Neural progenitor cell (in vitro differentiated cells): ENCODE results near the gene GSTA1. TPM values are rescaled to one million over a fixed set of nuclear protein-coding genes. Genes with fewer than 3 reads are reported as not detected.
"Not testable (repeated sequence)": the region's sequence is repeated elsewhere in the genome, so short reads cannot be mapped to it uniquely, and the experiment has no call there.

ENCODE experiments used
- DNase-seq: peaks from one replicate; pipeline ENCODE4 v3.0.0-alpha.2; 2016; ENCODE audit warnings: low spot score
- H2AFZ ChIP-seq: fragments of 200-600 bp; sonication (generic); replicated peaks from 2 replicates; pipeline ENCODE4 v1.6.1; 2016; ENCODE audit warnings: antibody characterized with exemption
- H3F3A ChIP-seq: fragments of 200-600 bp; sonication (generic); 2 replicates; pipeline ENCODE4 v1.6.1; 2016; ENCODE audit warnings: antibody characterized with exemption, low read depth
- H3K27ac ChIP-seq: fragments of 200-600 bp; sonication (generic); 2 replicates; pipeline ENCODE4 v1.5.1; 2016; ENCODE audit warnings: mild to moderate bottlenecking
- H3K27me3 ChIP-seq: fragments of 200-600 bp; sonication (generic); 2 replicates; pipeline ENCODE4 v1.6.1; 2016; ENCODE audit warnings: mild to moderate bottlenecking, moderate library complexity
- H3K36me3 ChIP-seq: fragments of 200-600 bp; sonication (generic); 2 replicates; pipeline ENCODE4 v1.5.1; 2016
- H3K4me1 ChIP-seq: fragments of 200-600 bp; sonication (generic); 2 replicates; pipeline ENCODE4 v1.6.1; 2016; ENCODE audit warnings: mixed run types
- H3K4me2 ChIP-seq: fragments of 200-600 bp; sonication (generic); 2 replicates; pipeline ENCODE4 v1.6.1; 2016
- H3K4me3 ChIP-seq: fragments of 200-600 bp; sonication (generic); 2 replicates; pipeline ENCODE4 v1.5.1; 2016
- H3K79me2 ChIP-seq: fragments of 200-600 bp; sonication (generic); 2 replicates; pipeline ENCODE4 v1.6.1; 2016; ENCODE audit warnings: low read depth
- H3K9ac ChIP-seq: fragments of 200-600 bp; sonication (generic); 2 replicates; pipeline ENCODE4 v1.6.1; 2016
- H3K9me3 ChIP-seq: fragments of 200-600 bp; sonication (generic); 2 replicates; pipeline ENCODE4 v1.5.1; 2016; ENCODE audit warnings: low read depth
- H4K20me1 ChIP-seq: fragments of 200-600 bp; sonication (generic); 2 replicates; pipeline ENCODE4 v1.6.1; 2016; ENCODE audit warnings: low read depth
- H3K27ac Mint-ChIP-seq: 3 replicates; pipeline ENCODE4 v1.8.0; 2021; ENCODE audit warnings: mixed read lengths
- H3K27me3 Mint-ChIP-seq: 2 replicates; pipeline ENCODE4 v1.8.0; 2022; ENCODE audit warnings: low read depth, mild to moderate bottlenecking, inconsistent platforms, moderate library complexity, mixed read lengths; ENCODE audit not compliant: insufficient read depth
- H3K36me3 Mint-ChIP-seq: 3 replicates; pipeline ENCODE4 v1.8.0; 2021; ENCODE audit warnings: mixed read lengths
- H3K4me1 Mint-ChIP-seq: 3 replicates; pipeline ENCODE4 v1.8.0; 2021; ENCODE audit warnings: mixed read lengths
- H3K4me3 Mint-ChIP-seq: 3 replicates; pipeline ENCODE4 v1.8.0; 2021; ENCODE audit warnings: mild to moderate bottlenecking, moderate library complexity, mixed read lengths
- H3K9me3 Mint-ChIP-seq: 3 replicates; pipeline ENCODE4 v1.8.0; 2020; ENCODE audit warnings: mixed read lengths
- EZH2 ChIP-seq: fragments of 200-600 bp; sonication (generic); IDR thresholded peaks from 2 replicates; pipeline ENCODE4 v1.6.1; 2017; ENCODE audit warnings: antibody characterized with exemption, mild to moderate bottlenecking, moderate library complexity
- EZH2phosphoT487 ChIP-seq: fragments of 200-600 bp; sonication (generic); IDR thresholded peaks from 2 replicates; pipeline ENCODE4 v1.6.1; 2017; ENCODE audit warnings: antibody characterized with exemption
- total RNA-seq: library from RNA; depleted of rRNA; stranded (reverse); fragments of >200 nt; gene quantifications from 2 replicates; pipeline ENCODE4 v1.2.3, GENCODE V29; 2015; ENCODE audit warnings: low replicate concordance
- TF ChIP-seq, protein P1 (sequence below): fragments of 200-600 bp; sonication (generic); IDR thresholded peaks from 2 replicates; pipeline ENCODE4 v1.5.1; 2017; ENCODE audit warnings: antibody characterized with exemption, mild to moderate bottlenecking

GSTA1 gene
- total RNA-seq, 1 donor from 2014 or later = not detected

DNA sequence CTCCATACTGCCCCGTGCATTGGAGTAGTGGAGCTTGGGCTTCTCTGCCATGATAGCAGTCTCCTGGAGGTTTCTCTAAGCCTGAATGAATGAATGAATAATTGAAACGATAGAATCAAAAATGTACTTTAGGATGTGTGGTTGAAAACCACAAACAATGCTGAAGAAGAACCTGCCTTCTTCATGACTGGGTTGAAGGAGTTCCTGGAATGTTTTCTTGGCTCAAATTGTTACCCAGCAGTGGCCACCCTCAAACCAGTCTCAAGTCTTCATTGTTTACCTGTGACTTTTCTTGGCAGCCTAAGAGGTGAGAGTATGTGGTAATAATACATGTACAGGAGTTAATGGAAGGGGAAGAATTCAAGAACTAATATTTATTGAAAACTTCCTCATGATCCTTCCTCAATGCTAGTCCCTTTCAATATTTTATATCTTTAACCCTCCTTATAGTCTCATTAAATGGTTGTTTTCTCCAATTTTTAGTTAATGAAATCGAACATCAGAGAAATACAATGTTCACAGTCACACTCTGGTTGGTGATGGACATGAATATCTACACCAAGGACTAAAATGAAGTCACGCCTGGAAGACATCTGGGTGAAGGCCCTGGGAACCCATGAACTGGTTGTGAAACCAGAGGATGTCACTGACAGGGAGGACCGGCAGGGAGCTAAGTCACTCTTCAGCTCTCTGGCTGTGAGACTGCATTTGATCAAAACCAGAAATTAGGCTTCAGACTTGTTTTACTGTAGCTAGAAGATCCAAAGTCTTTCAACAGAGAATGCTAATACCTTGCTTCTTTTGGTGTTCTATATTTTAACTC lies 37.4 kb upstream of the GSTA1 start, which contains the start of gene GSTA5:
Gene GSTA5 (minus strand): TSS at position 51 of the 823 bp plus-strand sequence.
- Histone ChIP-seq H2AFZ (no peak within 1 kb of the TSS), H3K79me2 (no peaks in the 10 kb centered on the region), H3K9ac (no peak within 1 kb of the TSS), H3K4me3 (no peak within 1 kb of the TSS), H3K36me3 (no peaks in the 10 kb centered on the region), H3K4me2 (no peak within 1 kb of the TSS), H3K27ac (no peak within 1 kb of the TSS), H3K9me3 (no peaks in the 10 kb centered on the region), H3K4me1 (peaks cover 4% of the 10 kb centered on the region), H3F3A (no peaks in the 10 kb centered on the region), H4K20me1 (no peaks in the 10 kb centered on the region), H3K27me3 (no peaks in the 10 kb centered on the region)
- DNase-seq = no peak
- Mint-ChIP-seq H3K9me3 (no peaks in the 10 kb centered on the region), H3K4me1 (peaks cover 7% of the 10 kb centered on the region), H3K4me3 (no peak within 1 kb of the TSS), H3K27me3 (peaks cover 4% of the 10 kb centered on the region), H3K36me3 (no peaks in the 10 kb centered on the region), H3K27ac (no peak within 1 kb of the TSS)
- TF ChIP-seq, protein P1, sequence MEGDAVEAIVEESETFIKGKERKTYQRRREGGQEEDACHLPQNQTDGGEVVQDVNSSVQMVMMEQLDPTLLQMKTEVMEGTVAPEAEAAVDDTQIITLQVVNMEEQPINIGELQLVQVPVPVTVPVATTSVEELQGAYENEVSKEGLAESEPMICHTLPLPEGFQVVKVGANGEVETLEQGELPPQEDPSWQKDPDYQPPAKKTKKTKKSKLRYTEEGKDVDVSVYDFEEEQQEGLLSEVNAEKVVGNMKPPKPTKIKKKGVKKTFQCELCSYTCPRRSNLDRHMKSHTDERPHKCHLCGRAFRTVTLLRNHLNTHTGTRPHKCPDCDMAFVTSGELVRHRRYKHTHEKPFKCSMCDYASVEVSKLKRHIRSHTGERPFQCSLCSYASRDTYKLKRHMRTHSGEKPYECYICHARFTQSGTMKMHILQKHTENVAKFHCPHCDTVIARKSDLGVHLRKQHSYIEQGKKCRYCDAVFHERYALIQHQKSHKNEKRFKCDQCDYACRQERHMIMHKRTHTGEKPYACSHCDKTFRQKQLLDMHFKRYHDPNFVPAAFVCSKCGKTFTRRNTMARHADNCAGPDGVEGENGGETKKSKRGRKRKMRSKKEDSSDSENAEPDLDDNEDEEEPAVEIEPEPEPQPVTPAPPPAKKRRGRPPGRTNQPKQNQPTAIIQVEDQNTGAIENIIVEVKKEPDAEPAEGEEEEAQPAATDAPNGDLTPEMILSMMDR = no peak
- TF ChIP-seq EZH2phosphoT487 = no peak
- no peak for TF ChIP-seq EZH2

DNA sequence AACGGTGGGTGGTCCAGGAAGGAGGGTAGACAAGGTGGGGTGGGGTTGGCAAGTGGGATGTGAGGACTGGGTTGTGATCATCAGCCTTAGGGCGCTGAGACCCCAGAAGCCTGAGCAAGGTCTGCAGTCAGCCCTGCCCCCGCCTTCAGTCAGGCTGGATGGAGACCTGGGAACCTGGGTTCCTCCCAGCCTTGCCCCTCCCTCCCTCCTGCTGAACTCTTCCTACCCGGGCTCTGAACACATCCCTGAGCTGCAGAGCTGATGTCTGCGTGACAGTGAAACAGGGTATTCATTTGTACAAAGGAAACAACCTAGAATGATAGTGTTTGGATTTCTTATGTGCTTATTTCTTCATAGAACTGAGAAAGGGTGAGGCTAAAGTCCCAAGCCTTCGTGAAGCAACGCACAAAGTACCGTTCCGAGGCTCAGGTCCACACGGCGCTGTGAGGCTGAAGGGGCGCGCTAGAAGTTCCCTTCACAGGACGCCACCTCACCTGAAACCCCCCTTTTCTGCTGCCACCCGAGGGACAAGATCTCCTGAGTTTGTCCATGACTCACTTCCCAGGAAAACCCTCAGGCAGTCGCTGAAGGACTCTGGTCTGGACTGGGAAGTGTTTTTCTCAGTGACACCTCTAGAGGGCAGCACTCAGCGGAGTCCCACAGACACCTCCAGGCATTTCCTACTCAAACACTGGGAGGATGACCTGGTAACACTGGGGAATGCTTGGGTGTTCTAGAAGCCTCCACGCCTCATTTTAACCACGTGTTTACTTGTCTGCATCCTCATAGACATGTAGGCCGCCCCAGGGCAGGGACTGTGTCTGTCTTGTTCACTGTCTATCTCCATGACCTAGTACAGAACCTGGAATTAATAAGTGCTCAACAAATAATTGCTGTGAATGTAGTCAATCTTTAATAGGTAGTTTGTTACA lies 35.8 kb upstream of the GSTA1 start:
- Mint-ChIP-seq H3K36me3 (no peaks in the 10 kb centered on the region), H3K27me3 (peaks cover 4% of the 10 kb centered on the region), H3K4me3 (no peak overlapping the region), H3K9me3 (no peaks in the 10 kb centered on the region), H3K4me1 (no peaks in the 10 kb centered on the region), H3K27ac (no peak overlapping the region)
- no peak overlapping the region for H3K4me3 ChIP-seq
- DNase-seq = peak; percentile 56
- no peaks in the 10 kb centered on the region for H4K20me1 ChIP-seq
- no peak overlapping the region for H3K9ac ChIP-seq
- no peaks in the 10 kb centered on the region for H3K27me3 ChIP-seq
- no peak overlapping the region for H3K27ac ChIP-seq
- no peaks in the 10 kb centered on the region for H3K9me3 ChIP-seq
- H2AFZ ChIP-seq = peak overlapping the region; percentile 84
- TF ChIP-seq, protein P1 = peak; percentile 78
- TF ChIP-seq EZH2phosphoT487 (no peak), EZH2 (no peak)
- H3K4me1 ChIP-seq = no peaks in the 10 kb centered on the region
- H3K4me2 ChIP-seq = no peak overlapping the region
- no peaks in the 10 kb centered on the region for H3K79me2 ChIP-seq
- no peaks in the 10 kb centered on the region for H3F3A ChIP-seq
- H3K36me3 ChIP-seq = no peaks in the 10 kb centered on the region

DNA sequence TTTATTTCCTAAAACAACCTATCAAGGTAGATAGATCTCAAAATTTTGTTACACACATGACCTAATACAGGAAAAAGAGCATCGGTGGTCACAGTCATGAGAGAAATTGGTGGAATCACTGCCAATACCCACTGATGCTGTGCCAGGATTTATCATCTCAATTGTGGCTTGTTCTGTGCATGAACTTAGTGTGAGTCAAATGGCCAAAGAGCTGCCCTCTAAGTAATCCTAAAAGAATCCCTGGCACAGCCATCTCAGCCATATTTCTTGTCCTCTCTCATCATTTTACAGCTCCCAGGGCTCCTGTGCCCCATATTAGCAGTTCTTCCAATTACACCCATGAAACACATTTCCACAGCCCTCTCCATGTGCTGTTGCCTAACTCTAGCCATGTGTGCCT lies 30.9 kb upstream of the GSTA1 start:
- Mint-ChIP-seq H3K36me3 (no peaks in the 10 kb centered on the region), H3K27ac (no peak overlapping the region), H3K4me3 (no peak overlapping the region), H3K27me3 (peaks cover 5% of the 10 kb centered on the region), H3K4me1 (no peaks in the 10 kb centered on the region), H3K9me3 (no peaks in the 10 kb centered on the region)
- no peaks in the 10 kb centered on the region for H3K79me2 ChIP-seq
- no peak overlapping the region for H2AFZ ChIP-seq
- no peak overlapping the region for H3K27ac ChIP-seq
- no peaks in the 10 kb centered on the region for H3F3A ChIP-seq
- no peak for DNase-seq
- no peak overlapping the region for H3K9ac ChIP-seq
- no peaks in the 10 kb centered on the region for H3K27me3 ChIP-seq
- no peaks in the 10 kb centered on the region for H3K9me3 ChIP-seq
- H3K4me3 ChIP-seq = no peak overlapping the region
- H4K20me1 ChIP-seq = no peaks in the 10 kb centered on the region
- no peak overlapping the region for H3K4me2 ChIP-seq
- no peaks in the 10 kb centered on the region for H3K4me1 ChIP-seq
- TF ChIP-seq EZH2 (no peak), EZH2phosphoT487 (no peak)
- TF ChIP-seq, protein P1 = no peak
- no peaks in the 10 kb centered on the region for H3K36me3 ChIP-seq

DNA sequence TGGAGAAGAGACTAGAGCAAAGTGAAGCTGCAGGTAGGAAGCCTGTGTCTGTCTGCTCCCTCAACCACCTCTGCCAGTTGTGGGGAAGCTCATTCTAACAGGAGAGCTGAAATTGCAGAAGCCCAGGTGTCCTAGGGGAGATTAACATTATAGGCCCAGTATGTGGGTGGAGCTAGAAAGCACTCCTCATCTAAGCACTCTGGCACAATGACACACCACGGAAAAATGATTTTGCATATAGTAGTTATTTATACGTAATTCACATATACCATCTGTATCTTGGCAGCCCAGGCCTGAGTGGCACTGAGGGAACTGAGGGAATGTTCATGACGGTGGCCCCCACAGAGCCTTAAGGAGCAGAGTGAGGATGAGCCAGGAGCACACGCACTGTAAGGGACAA lies 27.3 kb upstream of the GSTA1 start:
- not testable (repeated sequence) for H3K4me3 ChIP-seq, H3K36me3 Mint-ChIP-seq, H3K4me2 ChIP-seq, H4K20me1 ChIP-seq, H3K27ac ChIP-seq, H3F3A ChIP-seq, H3K27me3 ChIP-seq, H3K36me3 ChIP-seq, H3K4me1 Mint-ChIP-seq, H3K79me2 ChIP-seq, H3K4me3 Mint-ChIP-seq, H3K9me3 ChIP-seq, H3K27me3 Mint-ChIP-seq, H3K9ac ChIP-seq, H2AFZ ChIP-seq, H3K27ac Mint-ChIP-seq, H3K9me3 Mint-ChIP-seq, H3K4me1 ChIP-seq, DNase-seq
